HUES48 (cell line): ENCODE measurements around the gene NCOA1.
A peak's percentile ranks its signal among the peaks of the same experiment; 100 is the strongest.

ENCODE experiments used
- H3K27ac ChIP-seq: one replicate; pipeline ENCODE4 v1.7.0; 2013; ENCODE audit warnings: low read depth, low read length, inconsistent platforms
- H3K27me3 ChIP-seq: 2 replicates; pipeline ENCODE4 v1.6.1; 2013; ENCODE audit warnings: mild to moderate bottlenecking, low read length; ENCODE audit not compliant: control insufficient read depth, insufficient read depth
- H3K36me3 ChIP-seq: 2 replicates; pipeline ENCODE4 v1.6.1; 2013; ENCODE audit warnings: low read length; ENCODE audit not compliant: control insufficient read depth, insufficient read depth
- H3K4me1 ChIP-seq: 2 replicates; pipeline ENCODE4 v1.6.1; 2013; ENCODE audit warnings: mild to moderate bottlenecking, low read length; ENCODE audit not compliant: control insufficient read depth, insufficient read depth
- H3K4me3 ChIP-seq: 2 replicates; pipeline ENCODE4 v1.5.1; 2013; ENCODE audit warnings: mild to moderate bottlenecking, low read depth, low read length
- H3K9ac ChIP-seq: 2 replicates; pipeline ENCODE4 v1.6.1; 2013; ENCODE audit warnings: mild to moderate bottlenecking, low read depth, low read length, moderate library complexity
- H3K9me3 ChIP-seq: 2 replicates; pipeline ENCODE4 v1.6.1; 2013; ENCODE audit warnings: low read length; ENCODE audit not compliant: control insufficient read depth, insufficient read depth

Gene NCOA1

GRCh38 chr2:24813691-24814137 is 322.7 kb downstream of the NCOA1 start:
- H3K9me3 ChIP-seq, result no peaks in the 10 kb centered on the region
- no peak overlapping the region for H3K4me3 ChIP-seq
- H3K9ac ChIP-seq, result no peak overlapping the region
- peaks cover 5% of the 10 kb centered on the region; the same call in 1 of the 2 replicates for H3K4me1 ChIP-seq
- peaks cover 53% of the 10 kb centered on the region for H3K36me3 ChIP-seq
- H3K27me3 ChIP-seq, result no peaks in the 10 kb centered on the region
- H3K27ac ChIP-seq, result no peak overlapping the region

GRCh38 chr2:24814516-24814915 is 323.5 kb downstream of the NCOA1 start:
- Histone ChIP-seq H3K9ac (no peak overlapping the region), H3K27ac (no peak overlapping the region), H3K9me3 (no peaks in the 10 kb centered on the region), H3K36me3 (peaks cover 61% of the 10 kb centered on the region), H3K4me1 (peaks cover 5% of the 10 kb centered on the region; the same call in 1 of the 2 replicates), H3K4me3 (no peak overlapping the region), H3K27me3 (no peaks in the 10 kb centered on the region)

- H3K9ac ChIP-seq, result no peak overlapping the region
- peaks cover 66% of the 10 kb centered on the region for H3K36me3 ChIP-seq
- no peaks in the 10 kb centered on the region for H3K9me3 ChIP-seq
- H3K4me3 ChIP-seq, result no peak overlapping the region
- H3K27ac ChIP-seq, result no peak overlapping the region
- H3K27me3 ChIP-seq, result no peaks in the 10 kb centered on the region
- peaks cover 5% of the 10 kb centered on the region; the same call in 1 of the 2 replicates for H3K4me1 ChIP-seq
Observed at GRCh38 chr2:24815171-24815570, 324.1 kb downstream of the NCOA1 start.

DNA sequence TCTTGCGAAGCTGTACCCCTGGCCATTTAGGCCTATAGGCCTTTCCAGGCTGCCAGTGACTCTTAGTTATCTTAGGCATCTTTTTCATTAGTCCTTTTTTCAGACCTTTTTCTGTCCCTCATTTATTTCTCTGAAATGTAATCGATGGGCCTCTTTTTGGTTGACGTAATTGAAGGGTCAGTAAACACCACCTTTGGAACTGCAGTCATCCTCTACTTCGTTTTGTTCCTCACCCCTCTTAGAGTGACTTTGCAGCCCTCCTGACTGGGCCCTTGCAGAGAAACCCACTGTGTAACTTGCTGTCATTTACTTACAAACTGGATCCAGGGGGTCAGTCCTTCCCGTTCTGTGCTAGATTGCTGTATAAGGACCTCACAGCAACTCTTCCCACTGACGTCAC is 325.4 kb downstream of the NCOA1 start:
- H3K9ac ChIP-seq, result no peak overlapping the region
- no peaks in the 10 kb centered on the region for H3K9me3 ChIP-seq
- H3K4me1 ChIP-seq, result peaks cover 14% of the 10 kb centered on the region
- no peaks in the 10 kb centered on the region for H3K27me3 ChIP-seq
- H3K27ac ChIP-seq, result no peak overlapping the region
- peaks cover 78% of the 10 kb centered on the region for H3K36me3 ChIP-seq
- no peak overlapping the region for H3K4me3 ChIP-seq

- no peak overlapping the region for H3K4me3 ChIP-seq
- H3K9ac ChIP-seq, result no peak overlapping the region
- H3K27me3 ChIP-seq, result no peaks in the 10 kb centered on the region
- H3K27ac ChIP-seq, result no peak overlapping the region
- H3K4me1 ChIP-seq, result peaks cover 18% of the 10 kb centered on the region
- H3K36me3 ChIP-seq, result peaks cover 80% of the 10 kb centered on the region
- no peaks in the 10 kb centered on the region for H3K9me3 ChIP-seq
Observed at GRCh38 chr2:24816884-24817283, 325.8 kb downstream of the NCOA1 start.

DNA sequence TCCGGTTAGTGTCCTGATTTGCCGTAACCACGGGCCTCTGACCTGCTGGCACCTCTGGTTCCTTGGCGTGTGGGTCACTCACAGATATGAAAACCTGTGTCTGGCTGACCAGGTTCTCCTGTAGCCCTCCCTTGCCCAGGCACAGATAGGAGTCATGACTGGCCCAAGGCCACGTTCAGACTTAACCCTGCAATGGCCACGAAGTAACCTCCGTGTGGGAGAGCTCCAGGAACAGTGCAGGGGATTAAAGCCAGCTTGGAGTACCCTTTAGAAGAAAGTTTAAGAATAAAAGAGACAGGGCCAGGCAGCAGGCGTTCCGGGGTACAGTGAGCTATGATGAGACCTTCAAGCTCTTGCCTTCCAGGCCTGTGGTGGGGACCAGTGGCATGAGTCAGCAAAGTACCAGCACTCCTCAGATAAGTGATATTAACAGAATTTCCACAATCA is 327.7 kb downstream of the NCOA1 start:
- Histone ChIP-seq H3K4me3 (no peak overlapping the region), H3K27ac (no peak overlapping the region), H3K27me3 (no peaks in the 10 kb centered on the region), H3K9me3 (no peaks in the 10 kb centered on the region), H3K36me3 (peaks cover 93% of the 10 kb centered on the region), H3K9ac (no peak overlapping the region), H3K4me1 (peaks cover 28% of the 10 kb centered on the region)

DNA sequence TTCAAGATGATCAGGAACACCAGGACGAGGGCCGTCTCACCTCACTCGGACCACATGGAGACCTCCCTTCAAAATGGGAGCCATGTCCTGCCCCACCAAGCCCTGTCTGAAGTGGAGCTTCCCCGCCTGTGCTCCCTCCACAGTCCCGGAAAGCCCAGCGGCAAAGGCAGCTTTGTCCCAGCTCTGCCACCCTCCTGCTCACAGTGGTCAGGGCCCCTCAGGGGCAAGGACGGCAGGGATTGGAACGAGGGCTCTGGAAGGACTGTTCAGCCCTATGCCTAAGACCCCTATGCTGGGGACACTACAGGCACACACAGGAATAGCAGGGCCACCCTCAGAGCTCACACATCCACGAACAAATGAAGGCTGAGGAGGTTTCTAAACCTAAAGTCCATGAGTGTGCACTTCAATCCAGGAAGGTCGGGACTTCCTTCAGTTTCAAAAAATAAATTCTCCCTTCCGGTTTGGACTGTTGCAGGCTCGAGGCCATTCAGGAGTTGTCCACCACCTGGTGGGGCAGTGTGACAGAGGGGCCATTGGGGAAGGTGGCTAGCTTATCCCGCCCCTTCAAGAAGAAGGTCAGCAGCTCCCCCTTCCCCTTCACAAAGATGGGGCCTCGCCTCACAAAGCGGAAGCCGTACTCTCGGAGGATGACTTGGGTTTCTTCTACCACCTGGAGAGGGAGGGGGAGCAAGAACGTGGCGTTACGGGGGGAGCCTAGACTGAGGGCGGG is 328.6 kb downstream of the NCOA1 start:
- Histone ChIP-seq H3K9ac (no peak overlapping the region), H3K4me3 (no peak overlapping the region), H3K27me3 (no peaks in the 10 kb centered on the region), H3K36me3 (peaks cover 91% of the 10 kb centered on the region), H3K9me3 (no peaks in the 10 kb centered on the region), H3K4me1 (peaks cover 28% of the 10 kb centered on the region), H3K27ac (no peak overlapping the region)

- Histone ChIP-seq H3K9me3 (no peaks in the 10 kb centered on the region), H3K36me3 (peaks cover 89% of the 10 kb centered on the region)
Observed at GRCh38 chr2:24820175-24820513, 329.1 kb downstream of the NCOA1 start.

More at GRCh38 chr2:24820175-24820513, 329.1 kb downstream of the NCOA1 start:
- Histone ChIP-seq H3K4me1 (peaks cover 28% of the 10 kb centered on the region), H3K9ac (no peak overlapping the region), H3K27ac (peak overlapping the region; percentile 87), H3K4me3 (no peak overlapping the region), H3K27me3 (no peaks in the 10 kb centered on the region)
